GM21381 (cell line): ENCODE measurements around the gene MVP.

Source experiments
- ATAC-seq: cut with Tn5 transposase; IDR thresholded peaks from one replicate; pipeline ENCODE4 v1.9.1; 2021; ENCODE audit warnings: mild to moderate bottlenecking, moderate library complexity; ENCODE audit not compliant: unreplicated experiment

MVP gene

DNA sequence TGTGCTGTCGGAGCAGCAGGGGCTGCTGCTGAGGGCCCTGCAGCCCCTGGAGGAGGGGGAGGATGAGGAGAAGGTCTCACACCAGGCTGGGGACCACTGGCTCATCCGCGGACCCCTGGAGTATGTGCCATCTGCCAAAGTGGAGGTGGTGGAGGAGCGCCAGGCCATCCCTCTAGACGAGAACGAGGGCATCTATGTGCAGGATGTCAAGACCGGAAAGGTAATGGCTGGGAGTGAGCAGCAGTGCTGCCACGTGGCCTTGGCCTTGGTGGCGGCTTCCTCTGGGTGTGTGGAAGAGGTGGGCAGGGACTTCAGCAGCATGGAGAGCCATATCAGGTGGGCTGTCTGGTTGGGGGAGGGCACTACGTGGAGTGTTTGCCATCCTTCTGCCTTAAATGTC, 20.0 kb downstream of the MVP start:
- ATAC-seq, result no peak

DNA sequence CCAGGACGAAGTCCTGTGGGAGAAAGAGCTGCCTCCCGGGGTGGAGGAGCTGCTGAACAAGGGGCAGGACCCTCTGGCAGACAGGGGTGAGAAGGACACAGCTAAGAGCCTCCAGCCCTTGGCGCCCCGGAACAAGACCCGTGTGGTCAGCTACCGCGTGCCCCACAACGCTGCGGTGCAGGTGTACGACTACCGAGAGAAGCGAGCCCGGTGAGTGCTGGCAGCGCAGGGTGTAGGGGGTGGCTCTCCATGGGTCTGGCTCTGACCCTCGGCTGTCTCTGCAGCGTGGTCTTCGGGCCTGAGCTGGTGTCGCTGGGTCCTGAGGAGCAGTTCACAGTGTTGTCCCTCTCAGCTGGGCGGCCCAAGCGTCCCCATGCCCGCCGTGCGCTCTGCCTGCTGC, 21.4 kb downstream of the MVP start:
- no peak for ATAC-seq

DNA sequence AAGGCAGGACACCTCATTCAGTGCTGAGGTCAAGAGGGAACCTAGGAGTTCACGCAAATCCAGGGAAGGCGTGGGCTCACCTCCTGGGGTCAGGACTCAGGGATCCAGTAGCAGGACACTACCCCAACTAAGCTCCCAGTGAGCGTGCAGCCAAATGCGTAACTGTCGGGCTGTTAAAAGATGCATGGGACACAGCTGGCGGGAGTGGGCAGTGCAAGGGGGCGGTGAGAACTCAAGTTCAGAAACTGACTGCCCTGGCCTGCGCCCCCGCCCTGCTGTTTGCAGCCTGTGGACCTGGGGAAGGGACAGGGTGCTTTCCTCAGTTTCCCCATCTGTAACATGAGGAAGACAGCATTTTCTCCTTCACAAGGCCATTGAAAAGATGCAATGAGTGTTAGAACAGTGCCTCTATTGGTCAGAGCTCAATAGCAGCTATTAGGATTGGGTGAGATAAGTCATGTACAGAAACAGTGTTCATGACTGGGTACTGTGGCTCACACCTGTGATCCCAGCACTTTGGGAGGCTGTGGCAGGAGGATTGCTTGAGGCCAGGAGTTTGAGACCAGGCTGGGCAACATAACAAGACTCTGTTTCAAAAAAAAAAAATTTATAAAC, 22.6 kb downstream of the MVP start:
- no peak for ATAC-seq

DNA sequence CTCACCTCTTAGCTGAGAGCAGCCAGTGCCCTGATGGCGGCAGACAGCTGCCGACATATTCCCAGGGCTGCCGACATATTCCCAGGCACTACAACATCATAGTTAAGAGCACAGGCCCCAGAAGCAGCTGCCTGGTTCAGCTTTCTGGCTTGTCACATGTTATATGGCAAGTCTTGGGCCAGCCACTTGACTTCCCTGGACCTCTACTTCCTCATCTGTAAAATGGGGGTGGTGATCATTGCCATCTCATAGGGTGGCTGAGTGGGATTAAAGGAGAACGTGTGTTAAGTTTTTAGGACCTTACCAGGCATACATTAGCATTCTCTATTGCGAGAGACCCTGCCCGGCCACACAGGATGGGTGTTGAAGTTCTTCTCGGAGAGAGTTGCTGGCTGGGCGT, 23.7 kb downstream of the MVP start:
- no peak for ATAC-seq

DNA sequence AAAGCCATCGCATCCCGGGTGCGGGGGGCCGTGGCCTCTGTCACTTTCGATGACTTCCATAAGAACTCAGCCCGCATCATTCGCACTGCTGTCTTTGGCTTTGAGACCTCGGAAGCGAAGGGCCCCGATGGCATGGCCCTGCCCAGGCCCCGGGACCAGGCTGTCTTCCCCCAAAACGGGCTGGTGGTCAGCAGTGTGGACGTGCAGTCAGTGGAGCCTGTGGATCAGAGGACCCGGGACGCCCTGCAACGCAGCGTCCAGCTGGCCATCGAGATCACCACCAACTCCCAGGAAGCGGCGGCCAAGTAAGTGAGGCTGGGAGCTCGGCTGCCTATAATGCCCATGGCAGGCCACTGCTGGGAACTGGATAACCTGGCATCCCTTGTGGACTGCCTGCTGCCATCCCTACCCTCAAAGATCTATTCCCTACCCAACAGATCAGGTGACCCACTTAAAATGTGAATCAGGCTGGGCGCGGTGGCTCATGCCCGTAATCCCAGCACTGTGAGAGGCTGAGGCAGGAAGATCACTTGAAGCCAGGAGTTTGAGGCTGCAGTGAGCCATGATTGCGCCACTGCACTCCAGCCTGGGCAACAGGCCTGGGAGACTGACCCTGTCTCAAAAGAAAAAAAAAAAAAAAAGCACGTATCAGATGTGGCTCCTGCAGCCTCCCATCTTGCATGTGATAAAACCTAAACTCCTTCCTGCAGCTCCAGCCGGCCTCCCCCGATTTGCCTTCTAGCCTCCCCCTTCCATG, 24.5 kb downstream of the MVP start:
- ATAC-seq, result no peak

DNA sequence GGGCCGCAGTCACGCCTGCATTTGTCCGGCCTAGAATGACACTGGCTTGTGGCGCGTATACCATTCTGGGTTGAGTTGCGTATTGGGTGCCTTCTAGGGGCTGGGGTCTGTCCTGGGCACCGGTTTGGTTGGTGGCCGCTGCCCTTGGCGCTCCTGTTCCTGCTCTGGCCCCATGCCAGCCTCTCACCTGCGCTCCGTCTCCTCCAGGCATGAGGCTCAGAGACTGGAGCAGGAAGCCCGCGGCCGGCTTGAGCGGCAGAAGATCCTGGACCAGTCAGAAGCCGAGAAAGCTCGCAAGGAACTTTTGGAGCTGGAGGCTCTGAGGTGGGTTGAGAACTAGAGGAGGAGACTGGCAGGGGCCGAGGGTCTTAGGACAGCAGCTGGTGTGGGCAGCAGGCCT, 25.4 kb downstream of the MVP start:
- ATAC-seq, result no peak

DNA sequence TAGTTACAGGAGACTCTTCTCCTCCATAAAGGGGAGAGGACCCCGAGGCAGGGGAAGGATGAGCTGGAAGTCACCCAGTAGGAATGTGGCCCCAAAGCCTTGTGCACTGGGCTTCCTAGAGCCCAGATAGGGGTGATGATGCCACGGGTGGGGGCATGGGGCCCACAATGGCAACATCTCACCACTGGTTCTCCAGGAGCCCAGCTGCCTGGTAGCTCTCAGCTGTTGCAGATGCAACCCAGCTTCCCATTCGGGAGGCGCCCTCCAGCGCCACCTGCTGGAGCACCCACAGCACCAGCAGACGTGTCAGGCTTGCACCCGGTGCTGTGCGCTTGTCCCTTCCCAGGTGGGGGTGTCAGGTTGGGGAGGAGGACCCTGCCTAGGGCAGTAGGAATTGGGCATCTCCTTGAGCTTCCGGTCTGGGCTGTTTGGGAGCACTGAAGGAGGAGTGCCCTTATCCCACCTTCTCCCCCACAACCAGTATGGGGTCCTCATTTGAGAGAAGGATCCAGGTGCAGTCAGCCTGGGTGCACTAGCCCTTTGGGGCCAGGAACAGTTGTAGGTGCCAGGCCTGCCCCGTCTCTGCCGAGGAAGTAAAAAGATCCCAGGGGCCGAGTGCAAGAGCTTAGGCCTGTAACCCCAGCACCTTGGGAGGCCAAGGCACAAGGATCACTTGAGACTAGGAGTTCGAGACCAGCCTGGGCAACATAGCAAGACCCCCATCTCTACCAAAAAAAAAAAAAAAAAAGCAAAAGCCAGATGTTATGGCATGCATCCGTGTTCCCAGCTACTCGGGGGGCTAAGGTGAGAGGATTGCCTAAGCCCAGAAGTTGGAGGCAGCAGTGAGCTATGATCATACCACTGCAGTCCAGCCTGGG, 28.4 kb downstream of the MVP start:
- no peak for ATAC-seq

DNA sequence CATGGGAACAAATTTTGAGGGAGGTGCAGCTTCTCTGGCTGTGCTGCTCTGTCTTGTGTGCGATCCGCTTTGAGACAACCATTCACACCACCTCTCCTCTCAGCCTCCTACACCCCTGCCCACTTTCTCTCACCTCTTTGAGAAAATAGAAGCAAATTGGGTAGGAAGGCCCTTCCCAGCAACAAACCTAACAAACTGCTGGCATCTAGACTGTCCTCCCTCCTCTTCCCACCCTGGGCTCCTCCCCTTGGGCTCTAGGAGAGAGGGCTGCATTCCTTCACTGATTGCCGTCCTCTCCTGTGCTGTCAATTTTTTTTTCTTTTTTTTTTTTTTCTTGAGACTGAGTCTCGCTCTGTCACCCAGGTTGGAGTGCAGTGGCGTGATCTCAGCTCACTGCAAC, 29.2 kb downstream of the MVP start:
- no peak for ATAC-seq

DNA sequence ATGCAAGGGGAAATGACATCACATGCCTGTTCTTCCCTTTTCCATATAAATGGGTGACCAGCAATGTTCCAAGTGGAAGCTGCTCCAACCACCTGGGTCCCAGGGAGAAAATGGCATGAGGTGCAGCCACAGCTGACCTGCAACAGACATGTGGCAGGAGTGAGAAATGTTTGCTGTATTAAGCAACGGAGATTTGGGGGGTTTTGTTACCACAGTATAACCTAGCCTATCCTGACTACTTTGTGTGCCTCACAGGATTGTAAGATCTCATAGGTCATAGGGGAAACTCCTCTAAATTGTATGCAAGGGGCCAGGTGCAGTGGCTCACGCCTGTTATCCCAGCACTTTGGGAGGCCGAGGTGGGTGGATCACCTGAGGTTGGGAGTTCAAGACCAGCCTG, 30.7 kb downstream of the MVP start:
- no peak for ATAC-seq

DNA sequence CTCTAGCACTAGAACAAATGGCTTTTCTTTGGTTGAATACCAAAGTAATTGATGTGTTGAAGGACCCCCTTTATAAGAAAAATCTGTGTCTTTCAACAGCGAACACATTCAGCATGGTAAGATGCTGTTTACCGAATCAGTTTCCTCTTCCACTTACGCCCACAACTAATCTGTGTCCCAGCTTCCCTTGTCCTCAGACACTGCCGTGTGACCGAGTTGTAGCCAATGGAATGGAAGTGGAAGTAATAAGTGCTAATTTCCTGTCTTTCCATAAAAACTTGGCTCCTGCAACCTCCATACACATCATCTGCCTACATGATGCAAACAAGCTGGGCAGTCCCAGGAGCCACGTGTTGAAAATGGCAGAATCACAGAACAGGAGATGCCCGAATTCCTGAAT, 32.4 kb downstream of the MVP start:
- ATAC-seq, result no peak

DNA sequence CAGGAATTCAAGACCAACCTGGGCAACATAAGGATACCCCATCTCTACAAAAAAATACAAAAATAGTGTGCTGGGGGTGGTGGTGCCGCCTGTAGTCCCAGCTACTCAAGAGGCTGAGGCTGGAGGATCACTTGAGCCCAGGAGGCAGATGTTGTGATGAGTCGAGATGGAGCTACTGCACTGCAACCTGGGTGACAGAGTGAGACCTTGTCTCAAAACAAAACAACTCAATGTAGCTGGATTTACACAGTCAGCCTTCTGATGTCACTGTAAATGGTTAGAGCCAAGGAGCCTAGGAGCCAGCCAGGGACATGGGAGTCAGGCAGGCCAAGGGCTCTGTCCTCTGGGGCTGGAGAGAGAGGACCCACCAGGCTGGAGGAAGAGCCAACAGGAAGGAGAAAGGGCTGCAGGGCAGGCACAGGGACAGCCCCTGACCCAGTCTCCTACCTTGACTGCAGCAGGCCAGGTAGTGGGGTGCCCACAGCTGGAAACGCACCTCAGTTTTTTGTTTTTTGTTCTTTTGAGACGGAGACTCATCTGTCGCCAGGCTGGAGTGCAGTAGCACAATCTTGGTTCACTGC, 34.3 kb downstream of the MVP start:
- ATAC-seq, result no peak

DNA sequence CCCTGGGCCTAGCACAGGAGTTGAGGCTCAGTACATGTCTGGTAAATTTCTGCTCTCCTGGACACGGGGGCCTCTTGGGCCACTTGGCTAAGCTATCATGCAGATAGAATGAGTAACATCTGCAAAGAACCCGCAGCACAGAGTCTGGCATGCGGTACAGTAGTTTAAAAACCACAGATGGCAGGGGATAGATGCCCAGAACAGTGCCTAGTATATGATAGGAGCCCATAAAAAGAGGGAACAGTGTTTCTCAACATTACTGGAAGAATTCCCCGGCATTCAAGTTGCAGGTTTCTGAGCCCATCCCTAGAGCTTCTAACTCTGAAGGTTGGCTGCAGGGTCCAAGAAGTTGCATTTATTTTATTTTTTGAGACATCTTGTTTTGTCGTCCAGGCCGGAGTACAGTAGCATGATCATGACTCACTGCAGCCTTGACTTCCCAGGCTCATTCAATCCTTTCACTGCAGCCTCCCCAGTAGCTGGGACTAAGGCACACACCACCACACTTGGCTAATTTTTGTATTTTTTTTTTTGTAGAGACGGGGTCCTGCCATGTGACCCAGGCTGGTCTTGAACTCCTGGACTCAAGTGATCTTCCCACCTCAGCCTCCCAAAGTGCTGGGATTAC, 37.0 kb downstream of the MVP start:
- no peak for ATAC-seq

DNA sequence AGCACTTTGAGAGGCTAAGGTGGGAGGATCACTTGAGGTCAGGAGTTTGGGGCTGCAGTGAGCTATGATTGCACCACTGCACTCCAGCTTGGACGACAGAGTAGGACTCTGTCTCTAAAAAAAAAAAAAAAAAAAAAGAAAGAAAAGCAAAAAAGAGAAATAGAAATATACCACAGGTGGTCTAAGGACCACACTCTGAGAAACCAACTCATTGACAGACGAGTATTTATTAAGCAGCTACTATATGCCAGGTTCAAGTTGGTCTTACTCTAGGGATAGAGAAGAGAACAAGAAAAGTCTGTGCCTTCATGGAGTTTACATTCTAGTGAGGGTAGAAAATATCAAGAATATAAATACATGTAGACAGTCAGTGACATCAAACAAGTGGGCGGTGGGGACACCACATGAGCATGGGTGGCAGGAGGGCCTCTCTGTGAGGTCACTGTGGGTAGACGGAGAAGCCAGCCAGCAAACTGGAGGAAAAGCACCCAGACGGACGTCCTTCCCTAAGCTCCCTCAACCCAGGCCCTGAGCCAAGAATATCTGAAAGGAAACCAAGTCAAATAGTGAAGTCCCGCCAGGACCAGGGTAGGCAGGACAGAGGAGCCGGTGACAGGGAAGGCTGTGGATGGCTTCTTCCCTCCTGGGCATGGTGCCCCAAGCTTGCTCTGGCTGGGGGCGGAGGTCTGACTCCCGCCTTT, 38.0 kb downstream of the MVP start:
- no peak for ATAC-seq

DNA sequence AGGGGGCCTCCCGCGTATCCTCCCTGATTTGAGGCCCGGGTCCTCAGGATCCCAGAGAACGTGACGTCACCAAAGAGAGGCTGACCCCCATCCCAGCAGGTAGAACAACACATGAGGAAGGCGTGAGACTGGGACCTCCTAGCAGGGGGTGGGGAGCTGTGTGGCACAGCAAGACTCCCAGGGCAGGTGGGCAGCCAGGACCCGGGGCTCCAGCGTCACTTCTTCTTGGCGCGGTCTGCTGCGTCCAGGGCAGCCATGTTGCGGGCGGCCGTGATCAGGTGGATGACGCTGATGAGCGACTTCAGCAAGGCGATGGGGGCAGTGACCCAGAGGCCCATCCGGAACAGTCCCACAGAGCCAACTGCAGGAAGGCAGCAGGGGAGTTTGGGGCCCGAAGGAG, 38.7 kb downstream of the MVP start:
- no peak for ATAC-seq

DNA sequence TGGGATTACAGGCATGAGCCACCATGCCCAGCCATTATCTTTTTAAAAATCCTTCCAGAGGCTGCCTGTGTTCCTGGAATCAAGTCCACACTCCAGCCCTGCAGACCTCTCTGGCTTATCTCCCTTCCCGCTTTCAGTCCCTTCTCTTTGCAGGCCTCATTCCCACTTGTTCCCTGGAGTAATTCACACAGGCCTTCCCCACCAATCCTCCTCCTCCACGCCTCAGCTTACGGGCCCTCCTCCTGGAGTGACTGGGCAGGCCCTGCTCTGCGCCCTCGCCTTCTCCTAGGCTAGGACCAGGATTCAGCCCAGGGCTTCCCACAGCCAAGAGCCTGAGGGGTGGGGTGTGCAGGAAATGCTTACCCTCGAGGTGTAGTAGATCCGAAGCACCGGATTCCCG, 40.0 kb downstream of the MVP start:
- ATAC-seq, result no peak

DNA sequence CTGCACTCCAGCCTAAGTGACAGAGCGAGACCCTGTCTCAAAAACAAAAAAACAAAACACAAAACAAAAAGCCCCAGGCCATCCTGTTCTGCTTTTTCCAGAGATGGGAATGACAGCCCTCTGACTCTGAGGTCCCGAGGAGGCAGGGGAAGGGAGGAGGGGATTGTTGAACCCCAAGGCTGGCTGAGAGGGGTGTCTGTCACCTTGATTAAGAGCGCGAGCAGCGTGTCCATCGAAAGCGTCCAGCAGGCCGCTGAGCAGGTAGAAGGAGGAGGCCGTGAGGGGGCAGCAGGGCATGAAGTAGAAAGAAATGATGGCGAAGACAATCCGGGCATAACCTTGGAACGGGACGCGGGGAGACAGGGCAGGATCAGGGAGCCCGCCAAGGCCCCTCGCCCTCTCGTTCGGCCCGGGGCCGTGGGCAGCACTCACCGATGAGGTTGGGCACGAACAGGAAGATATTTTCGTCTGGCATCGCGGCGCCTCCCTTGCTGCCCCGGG, 42.2 kb downstream of the MVP start:
- no peak for ATAC-seq

DNA sequence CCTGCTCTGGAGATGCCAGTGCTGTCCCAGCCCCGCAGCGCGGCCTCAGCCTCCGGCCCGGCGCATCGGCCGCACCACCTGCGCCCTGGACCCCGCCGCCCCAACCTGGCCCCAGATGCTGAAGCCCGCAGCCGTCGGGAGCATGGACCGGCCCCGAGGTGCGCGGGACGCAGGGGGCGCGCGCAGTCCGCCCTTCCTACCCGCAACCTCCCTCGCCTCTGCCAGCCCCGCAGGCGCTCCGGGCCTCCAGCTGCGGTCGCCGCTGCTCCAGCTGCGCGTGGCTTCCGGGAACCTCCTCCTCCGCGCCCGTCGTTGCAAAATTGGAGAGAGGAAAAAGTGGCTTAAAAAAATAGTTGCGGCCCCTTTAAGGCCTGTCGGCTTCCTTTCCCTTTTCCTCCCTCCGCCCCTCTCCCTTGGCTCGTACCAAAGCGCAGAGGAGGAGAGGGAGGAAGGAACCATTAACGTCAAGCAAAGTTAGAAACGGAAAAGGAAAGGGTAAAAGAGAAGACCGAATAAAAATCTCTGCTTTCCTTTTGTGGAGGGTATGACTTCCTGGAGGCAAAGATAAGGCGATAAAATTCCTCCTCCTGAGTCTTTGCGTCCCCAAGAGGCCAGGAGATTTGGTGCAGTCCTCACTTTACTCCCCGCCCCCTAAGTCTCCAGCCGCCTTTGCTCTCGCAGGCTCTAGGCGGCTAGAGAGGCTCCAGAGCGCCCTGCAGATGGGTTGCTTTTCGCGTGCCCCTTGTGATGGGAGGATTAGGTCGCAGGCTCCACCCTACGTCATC, 42.8 kb downstream of the MVP start, which contains the start of gene CDIPT:
CDIPT (minus strand) TSS at position 343 of the 785 bp plus-strand sequence. CDS start 369 bp downstream, outside the sequence.
- peak; percentile 90 for ATAC-seq

DNA sequence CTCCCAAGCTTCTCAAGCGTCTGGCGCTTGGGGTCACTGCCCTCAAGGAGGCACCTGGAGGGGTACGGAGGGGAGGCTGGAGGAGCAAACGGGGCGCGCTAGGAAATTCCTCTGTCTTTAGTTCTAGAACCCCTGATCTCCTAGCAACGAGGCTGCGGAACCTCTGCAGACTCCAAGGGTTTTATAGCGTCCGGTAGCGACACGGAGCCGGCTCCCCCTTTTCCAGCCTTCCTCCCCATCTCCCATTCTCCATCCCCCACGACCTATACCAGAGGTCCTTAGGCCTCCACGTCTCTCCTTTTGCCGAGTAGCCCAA, 43.4 kb downstream of the MVP start:
- ATAC-seq, result no peak

DNA sequence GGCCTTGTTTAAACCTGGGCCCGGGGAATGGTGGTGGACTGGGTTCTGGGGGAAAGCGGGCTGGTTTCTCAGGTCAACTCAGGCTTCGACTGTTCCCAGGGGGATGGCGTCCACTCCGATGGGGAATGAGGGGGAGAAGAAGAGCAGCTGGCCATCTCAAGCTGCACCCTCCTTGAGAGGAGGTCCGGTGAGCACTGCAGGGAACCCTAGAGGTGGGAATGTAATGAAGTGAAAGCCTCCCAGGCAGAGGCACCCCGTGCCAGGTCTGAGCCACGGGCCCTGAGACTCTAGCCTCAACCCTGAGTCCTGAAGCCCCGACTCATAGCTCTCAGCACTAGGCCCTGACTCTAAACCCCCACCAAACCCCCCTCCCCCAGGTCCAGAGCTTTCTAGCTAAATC, 43.9 kb downstream of the MVP start:
- no peak for ATAC-seq
